Osteocyte (in vitro differentiated cells): ENCODE results near the gene PRUNE2. TPM values are rescaled to one million over a fixed set of nuclear protein-coding genes. Genes with fewer than 3 reads are reported as not detected.

Experiments
- DNase-seq: peaks from one replicate; pipeline ENCODE4 v3.0.0; 2021; ENCODE audit warnings: mixed read lengths; ENCODE audit not compliant: unreplicated experiment; ENCODE audit errors: extremely low spot score
- H3K27ac Mint-ChIP-seq: one replicate; pipeline ENCODE4 v1.8.0; 2021; ENCODE audit warnings: mild to moderate bottlenecking, mixed read lengths; ENCODE audit not compliant: unreplicated experiment
- H3K27me3 Mint-ChIP-seq: one replicate; pipeline ENCODE4 v1.8.0; 2021; ENCODE audit warnings: mixed read lengths; ENCODE audit not compliant: unreplicated experiment
- H3K36me3 Mint-ChIP-seq: one replicate; pipeline ENCODE4 v1.8.0; 2021; ENCODE audit warnings: mixed read lengths; ENCODE audit not compliant: unreplicated experiment
- H3K4me1 Mint-ChIP-seq: one replicate; pipeline ENCODE4 v1.8.0; 2021; ENCODE audit warnings: mixed read lengths; ENCODE audit not compliant: unreplicated experiment
- H3K4me3 Mint-ChIP-seq: one replicate; pipeline ENCODE4 v1.8.0; 2021; ENCODE audit warnings: mild to moderate bottlenecking, moderate library complexity, mixed read lengths; ENCODE audit not compliant: unreplicated experiment
- H3K9me3 Mint-ChIP-seq: one replicate; pipeline ENCODE4 v1.8.0; 2021; ENCODE audit warnings: mixed read lengths; ENCODE audit not compliant: unreplicated experiment
- CTCF ChIP-seq: fragments of 200-600 bp; sonication (generic); IDR thresholded peaks from 2 replicates; pipeline ENCODE4 v1.5.0; 2021; ENCODE audit warnings: antibody characterized with exemption, mild to moderate bottlenecking, moderate library complexity
- total RNA-seq: library from RNA; stranded (reverse); gene quantifications from 2 replicates; pipeline ENCODE4 v1.2.1, GENCODE V29; 2021

PRUNE2 gene
- total RNA-seq, 1 donor from 2014 or later, result 1.0 TPM

- Mint-ChIP-seq H3K36me3 (peaks cover 2% of the 10 kb centered on the region), H3K27me3 (peaks cover 34% of the 10 kb centered on the region), H3K9me3 (no peaks in the 10 kb centered on the region), H3K27ac (no peak overlapping the region), H3K4me3 (no peak overlapping the region), H3K4me1 (no peaks in the 10 kb centered on the region)
- TF ChIP-seq CTCF, result no peak
- DNase-seq, result no peak
Measured at GRCh38 chr9:76895186-76895585, 10.7 kb downstream of the PRUNE2 start.

GRCh38 chr9:76894198-76894597 lies 11.7 kb downstream of the PRUNE2 start:
- TF ChIP-seq CTCF, result no peak
- no peaks in the 10 kb centered on the region for H3K4me1 Mint-ChIP-seq
- peaks cover 28% of the 10 kb centered on the region for H3K27me3 Mint-ChIP-seq
- no peaks in the 10 kb centered on the region for H3K9me3 Mint-ChIP-seq
- no peak overlapping the region for H3K4me3 Mint-ChIP-seq
- H3K27ac Mint-ChIP-seq, result no peak overlapping the region
- peaks cover under 1% of the 10 kb centered on the region for H3K36me3 Mint-ChIP-seq
- DNase-seq, result no peak

GRCh38 chr9:76893395-76893932 lies 12.4 kb downstream of the PRUNE2 start:
- DNase-seq, result no peak
- H3K27me3 Mint-ChIP-seq, result peaks cover 22% of the 10 kb centered on the region

GRCh38 chr9:76891874-76892273 lies 14.0 kb downstream of the PRUNE2 start:
- H3K27ac Mint-ChIP-seq, result no peak overlapping the region
- no peak overlapping the region for H3K4me3 Mint-ChIP-seq
- H3K4me1 Mint-ChIP-seq, result no peaks in the 10 kb centered on the region
- H3K9me3 Mint-ChIP-seq, result no peaks in the 10 kb centered on the region
- DNase-seq, result no peak
- H3K27me3 Mint-ChIP-seq, result peaks cover 19% of the 10 kb centered on the region
- H3K36me3 Mint-ChIP-seq, result no peaks in the 10 kb centered on the region
- TF ChIP-seq CTCF, result no peak

More at GRCh38 chr9:76893395-76893932, 12.4 kb downstream of the PRUNE2 start:
- no peak overlapping the region for H3K4me3 Mint-ChIP-seq
- H3K9me3 Mint-ChIP-seq, result no peaks in the 10 kb centered on the region
- no peaks in the 10 kb centered on the region for H3K36me3 Mint-ChIP-seq
- H3K27ac Mint-ChIP-seq, result no peak overlapping the region
- TF ChIP-seq CTCF, result no peak
- H3K4me1 Mint-ChIP-seq, result no peaks in the 10 kb centered on the region

- DNase-seq, result no peak
- Mint-ChIP-seq H3K4me3 (no peak overlapping the region), H3K27ac (no peak overlapping the region), H3K4me1 (no peaks in the 10 kb centered on the region), H3K36me3 (no peaks in the 10 kb centered on the region), H3K27me3 (peaks cover 15% of the 10 kb centered on the region), H3K9me3 (no peaks in the 10 kb centered on the region)
- no peak for TF ChIP-seq CTCF
Measured at GRCh38 chr9:76891279-76891678, 14.6 kb downstream of the PRUNE2 start.
